GM23338 (cell line): ENCODE data around the gene NTRK1. TPM values are rescaled to one million over a fixed set of nuclear protein-coding genes. Genes with fewer than 3 reads are reported as not detected.

Experiments used
- ATAC-seq: fragments of 200-7000 bp; cut with Tn5 transposase; 3 replicates; pipeline ENCODE4 v1.9.1; 2020
- DNase-seq: peaks from one replicate; pipeline ENCODE4 v3.0.0-alpha.2; 2015; ENCODE audit warnings: low spot score
- H2AFZ ChIP-seq: fragments of 200-600 bp; sonication (generic); 2 replicates; pipeline ENCODE4 v1.8.0; 2016; ENCODE audit warnings: antibody characterized with exemption, mild to moderate bottlenecking, moderate library complexity
- H3F3A ChIP-seq: fragments of 200-600 bp; sonication (generic); replicated peaks from 2 replicates; pipeline ENCODE4 v1.8.0; 2017; ENCODE audit warnings: antibody characterized with exemption, mixed run types, low read depth
- H3K27ac ChIP-seq: fragments of 200-600 bp; sonication (generic); 2 replicates; pipeline ENCODE4 v1.6.1; 2016; ENCODE audit warnings: low read depth
- H3K27me3 ChIP-seq: fragments of 200-600 bp; sonication (generic); 2 replicates; pipeline ENCODE4 v1.8.0; 2016; ENCODE audit warnings: mild to moderate bottlenecking, mixed run types, moderate library complexity; ENCODE audit not compliant: insufficient read depth
- H3K36me3 ChIP-seq: fragments of 200-600 bp; sonication (generic); 2 replicates; pipeline ENCODE4 v1.8.0; 2016; ENCODE audit warnings: mild to moderate bottlenecking; ENCODE audit not compliant: insufficient read depth
- H3K4me1 ChIP-seq: fragments of 200-600 bp; sonication (generic); 2 replicates; pipeline ENCODE4 v1.8.0; 2016; ENCODE audit warnings: mild to moderate bottlenecking, moderate library complexity; ENCODE audit not compliant: insufficient read depth
- H3K4me2 ChIP-seq: fragments of 200-600 bp; sonication (generic); 2 replicates; pipeline ENCODE4 v1.7.1; 2017; ENCODE audit warnings: mixed run types
- H3K4me3 ChIP-seq: fragments of 200-600 bp; sonication (generic); 2 replicates; pipeline ENCODE4 v1.6.1; 2016; ENCODE audit warnings: mixed run types
- H3K79me2 ChIP-seq: fragments of 200-600 bp; sonication (generic); replicated peaks from 2 replicates; pipeline ENCODE4 v1.8.0; 2017; ENCODE audit warnings: mild to moderate bottlenecking; ENCODE audit not compliant: insufficient read depth
- H3K9me2 ChIP-seq: fragments of 200-600 bp; sonication (generic); 2 replicates; pipeline ENCODE4 v1.8.0; 2017; ENCODE audit not compliant: insufficient read depth
- H4K20me1 ChIP-seq: fragments of 200-600 bp; sonication (generic); replicated peaks from 2 replicates; pipeline ENCODE4 v1.8.0; 2017; ENCODE audit warnings: mild to moderate bottlenecking; ENCODE audit not compliant: insufficient read depth
- H3K27ac Mint-ChIP-seq: 2 replicates; pipeline ENCODE4 v1.8.0; 2020; ENCODE audit warnings: inconsistent platforms, mild to moderate bottlenecking, moderate library complexity, mixed read lengths
- H3K27me3 Mint-ChIP-seq: 3 replicates; pipeline ENCODE4 v1.8.0; 2022; ENCODE audit warnings: low read depth, mild to moderate bottlenecking, moderate library complexity, mixed read lengths, inconsistent platforms; ENCODE audit not compliant: insufficient read depth, poor library complexity
- H3K36me3 Mint-ChIP-seq: 3 replicates; pipeline ENCODE4 v1.8.0; 2021; ENCODE audit warnings: low read depth, mild to moderate bottlenecking, inconsistent platforms, moderate library complexity, mixed read lengths
- H3K4me1 Mint-ChIP-seq: 3 replicates; pipeline ENCODE4 v1.8.0; 2020; ENCODE audit warnings: mild to moderate bottlenecking, inconsistent platforms, mixed read lengths
- H3K4me3 Mint-ChIP-seq: 3 replicates; pipeline ENCODE4 v1.8.0; 2021; ENCODE audit warnings: moderate library complexity, mild to moderate bottlenecking, inconsistent platforms, mixed read lengths
- H3K9me3 Mint-ChIP-seq: 3 replicates; pipeline ENCODE4 v1.8.0; 2020; ENCODE audit warnings: moderate library complexity, mild to moderate bottlenecking, inconsistent platforms, mixed read lengths
- CREB1 ChIP-seq: fragments of 250-450 bp; sonication (Bioruptor Pico); IDR thresholded peaks from 2 replicates; pipeline ENCODE4 v1.5.0; 2020; ENCODE audit warnings: low read depth, mild to moderate bottlenecking, moderate library complexity
- EZH2 ChIP-seq: fragments of 200-600 bp; sonication (generic); IDR thresholded peaks from one replicate; pipeline ENCODE4 v1.8.0; 2017; ENCODE audit warnings: antibody characterized with exemption, mild to moderate bottlenecking, low read depth; ENCODE audit not compliant: unreplicated experiment
- EZH2phosphoT487 ChIP-seq: fragments of 200-600 bp; sonication (generic); IDR thresholded peaks from one replicate; pipeline ENCODE4 v1.8.1; 2018; ENCODE audit warnings: antibody characterized with exemption; ENCODE audit not compliant: unreplicated experiment
- JUNB ChIP-seq: IDR thresholded peaks from one replicate; pipeline ENCODE4 v1.6.1; 2016; ENCODE audit warnings: antibody characterized with exemption; ENCODE audit not compliant: unreplicated experiment
- NANOG ChIP-seq: IDR thresholded peaks from 2 replicates; pipeline ENCODE4 v1.6.1; 2016; ENCODE audit warnings: antibody characterized with exemption, borderline replicate concordance
- POLR2AphosphoS5 ChIP-seq: IDR thresholded peaks from 2 replicates; pipeline ENCODE4 v1.6.1; 2016; ENCODE audit warnings: antibody characterized with exemption, low read depth
- STAT1 ChIP-seq: IDR thresholded peaks from one replicate; pipeline ENCODE4 v1.6.1; 2016; ENCODE audit warnings: antibody characterized with exemption; ENCODE audit not compliant: unreplicated experiment
- ZNF114 ChIP-seq: fragments of 250-450 bp; sonication (Bioruptor Pico); IDR thresholded peaks from 2 replicates; pipeline ENCODE4 v1.5.0; 2020; ENCODE audit warnings: mild to moderate bottlenecking, moderate library complexity
- ZNF331 ChIP-seq: fragments of 250-450 bp; sonication (Bioruptor Pico); IDR thresholded peaks from 2 replicates; pipeline ENCODE4 v1.5.0; 2020; ENCODE audit warnings: low read depth, mild to moderate bottlenecking, moderate library complexity
- polyA plus RNA-seq: library from polyadenylated mRNA; unstranded; fragments of >200 nt; fragmentation: Nextera tagmentation; extraction: Ambion mirVana; gene quantifications from 2 replicates; pipeline ENCODE4 v1.2.1, GENCODE V29; 2016
- total RNA-seq: library from RNA; depleted of rRNA; stranded (reverse); fragments of >200 nt; shearing (Covaris generic); gene quantifications from 2 replicates; pipeline ENCODE4 v1.2.3, GENCODE V29; 2014
- TF ChIP-seq, protein P1 (sequence below): IDR thresholded peaks from 2 replicates; pipeline ENCODE4 v1.6.1; 2016; ENCODE audit warnings: antibody characterized with exemption
- TF ChIP-seq, protein P2 (sequence below), 2 experiments: fragments of 200-600 bp in 1 of 2; sonication (generic) in 1 of 2; conservative IDR thresholded peaks; 2 replicates each; pipeline versions ENCODE4 v1.5.1 to v1.6.1; 2016 to 2017; ENCODE audit warnings: antibody characterized with exemption in 2 of 2, low read depth in 2 of 2, mild to moderate bottlenecking in 2 of 2, moderate library complexity in 1 of 2
- TF ChIP-seq, protein P3 (sequence below): IDR thresholded peaks from one replicate; pipeline ENCODE4 v1.6.1; 2018; ENCODE audit warnings: antibody characterized with exemption; ENCODE audit not compliant: unreplicated experiment
- TF ChIP-seq, protein P4 (sequence below): fragments of 250-450 bp; sonication (Bioruptor Pico); IDR thresholded peaks from 2 replicates; pipeline ENCODE4 v1.5.0; 2020; ENCODE audit warnings: mild to moderate bottlenecking, moderate library complexity

NTRK1 gene
- total and polyA plus RNA-seq, 2 experiments from 2014 or later, result 0.42 to 0.45 TPM

DNA sequence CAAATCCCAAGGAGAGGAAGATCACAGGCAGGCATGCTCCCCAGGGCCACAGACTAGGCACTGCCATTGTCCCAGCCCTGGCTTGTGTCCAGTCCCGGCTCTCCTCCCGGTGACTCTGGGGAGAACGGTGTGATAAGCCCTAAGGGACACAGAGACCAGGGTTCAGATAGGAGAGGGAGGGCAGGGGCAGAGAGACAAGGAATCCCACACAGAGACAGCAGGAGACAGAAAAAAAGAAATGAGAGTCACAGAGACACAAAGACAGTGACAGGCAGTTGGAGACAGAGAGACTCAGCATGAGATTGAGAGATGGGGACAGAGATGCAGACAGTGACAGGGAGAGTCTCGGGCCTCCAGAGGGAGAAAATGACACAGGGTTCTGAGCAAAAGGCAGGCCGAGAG lies 2.1 kb upstream of the NTRK1 start:
- Histone ChIP-seq H3K4me2 (peak overlapping the region; percentile 93), H3K27me3 (peaks cover 98% of the 10 kb centered on the region), H2AFZ (0 out of 2 replicates have a peak overlapping the region, but pooled peaks have one; percentile 90), H3K27ac (no peak overlapping the region), H3K36me3 (no peaks in the 10 kb centered on the region), H3K4me1 (peaks cover 12% of the 10 kb centered on the region; the same call in 1 of the 2 replicates), H3K4me3 (peak overlapping the region; percentile 82), H3F3A (0 out of 2 replicates have a peak, but pooled peaks cover 3% of the 10 kb centered on the region), H4K20me1 (peaks cover 5% of the 10 kb centered on the region; the same call in 1 of the 2 replicates), H3K9me2 (no peaks in the 10 kb centered on the region), H3K79me2 (no peaks in the 10 kb centered on the region)
- Mint-ChIP-seq H3K4me3 (peak overlapping the region; percentile 62), H3K9me3 (peaks cover 3% of the 10 kb centered on the region; the same call in 2 of the 3 replicates), H3K27ac (no peak overlapping the region), H3K27me3 (peaks cover 66% of the 10 kb centered on the region), H3K36me3 (no peaks in the 10 kb centered on the region), H3K4me1 (peaks cover 25% of the 10 kb centered on the region)
- TF ChIP-seq, protein P1, sequence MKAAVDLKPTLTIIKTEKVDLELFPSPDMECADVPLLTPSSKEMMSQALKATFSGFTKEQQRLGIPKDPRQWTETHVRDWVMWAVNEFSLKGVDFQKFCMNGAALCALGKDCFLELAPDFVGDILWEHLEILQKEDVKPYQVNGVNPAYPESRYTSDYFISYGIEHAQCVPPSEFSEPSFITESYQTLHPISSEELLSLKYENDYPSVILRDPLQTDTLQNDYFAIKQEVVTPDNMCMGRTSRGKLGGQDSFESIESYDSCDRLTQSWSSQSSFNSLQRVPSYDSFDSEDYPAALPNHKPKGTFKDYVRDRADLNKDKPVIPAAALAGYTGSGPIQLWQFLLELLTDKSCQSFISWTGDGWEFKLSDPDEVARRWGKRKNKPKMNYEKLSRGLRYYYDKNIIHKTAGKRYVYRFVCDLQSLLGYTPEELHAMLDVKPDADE, result no peak
- TF ChIP-seq ZNF331 (CRISPR knock-in tag), result no peak
- TF ChIP-seq EZH2, result no peak
- TF ChIP-seq, protein P2, sequence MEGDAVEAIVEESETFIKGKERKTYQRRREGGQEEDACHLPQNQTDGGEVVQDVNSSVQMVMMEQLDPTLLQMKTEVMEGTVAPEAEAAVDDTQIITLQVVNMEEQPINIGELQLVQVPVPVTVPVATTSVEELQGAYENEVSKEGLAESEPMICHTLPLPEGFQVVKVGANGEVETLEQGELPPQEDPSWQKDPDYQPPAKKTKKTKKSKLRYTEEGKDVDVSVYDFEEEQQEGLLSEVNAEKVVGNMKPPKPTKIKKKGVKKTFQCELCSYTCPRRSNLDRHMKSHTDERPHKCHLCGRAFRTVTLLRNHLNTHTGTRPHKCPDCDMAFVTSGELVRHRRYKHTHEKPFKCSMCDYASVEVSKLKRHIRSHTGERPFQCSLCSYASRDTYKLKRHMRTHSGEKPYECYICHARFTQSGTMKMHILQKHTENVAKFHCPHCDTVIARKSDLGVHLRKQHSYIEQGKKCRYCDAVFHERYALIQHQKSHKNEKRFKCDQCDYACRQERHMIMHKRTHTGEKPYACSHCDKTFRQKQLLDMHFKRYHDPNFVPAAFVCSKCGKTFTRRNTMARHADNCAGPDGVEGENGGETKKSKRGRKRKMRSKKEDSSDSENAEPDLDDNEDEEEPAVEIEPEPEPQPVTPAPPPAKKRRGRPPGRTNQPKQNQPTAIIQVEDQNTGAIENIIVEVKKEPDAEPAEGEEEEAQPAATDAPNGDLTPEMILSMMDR (conservative IDR thresholded peaks at IDR 0.05; ENCODE audit: low read depth in 2 of 2), result no peak
- no peak for TF ChIP-seq POLR2AphosphoS5
- TF ChIP-seq, protein P3, sequence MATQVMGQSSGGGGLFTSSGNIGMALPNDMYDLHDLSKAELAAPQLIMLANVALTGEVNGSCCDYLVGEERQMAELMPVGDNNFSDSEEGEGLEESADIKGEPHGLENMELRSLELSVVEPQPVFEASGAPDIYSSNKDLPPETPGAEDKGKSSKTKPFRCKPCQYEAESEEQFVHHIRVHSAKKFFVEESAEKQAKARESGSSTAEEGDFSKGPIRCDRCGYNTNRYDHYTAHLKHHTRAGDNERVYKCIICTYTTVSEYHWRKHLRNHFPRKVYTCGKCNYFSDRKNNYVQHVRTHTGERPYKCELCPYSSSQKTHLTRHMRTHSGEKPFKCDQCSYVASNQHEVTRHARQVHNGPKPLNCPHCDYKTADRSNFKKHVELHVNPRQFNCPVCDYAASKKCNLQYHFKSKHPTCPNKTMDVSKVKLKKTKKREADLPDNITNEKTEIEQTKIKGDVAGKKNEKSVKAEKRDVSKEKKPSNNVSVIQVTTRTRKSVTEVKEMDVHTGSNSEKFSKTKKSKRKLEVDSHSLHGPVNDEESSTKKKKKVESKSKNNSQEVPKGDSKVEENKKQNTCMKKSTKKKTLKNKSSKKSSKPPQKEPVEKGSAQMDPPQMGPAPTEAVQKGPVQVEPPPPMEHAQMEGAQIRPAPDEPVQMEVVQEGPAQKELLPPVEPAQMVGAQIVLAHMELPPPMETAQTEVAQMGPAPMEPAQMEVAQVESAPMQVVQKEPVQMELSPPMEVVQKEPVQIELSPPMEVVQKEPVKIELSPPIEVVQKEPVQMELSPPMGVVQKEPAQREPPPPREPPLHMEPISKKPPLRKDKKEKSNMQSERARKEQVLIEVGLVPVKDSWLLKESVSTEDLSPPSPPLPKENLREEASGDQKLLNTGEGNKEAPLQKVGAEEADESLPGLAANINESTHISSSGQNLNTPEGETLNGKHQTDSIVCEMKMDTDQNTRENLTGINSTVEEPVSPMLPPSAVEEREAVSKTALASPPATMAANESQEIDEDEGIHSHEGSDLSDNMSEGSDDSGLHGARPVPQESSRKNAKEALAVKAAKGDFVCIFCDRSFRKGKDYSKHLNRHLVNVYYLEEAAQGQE, result no peak
- no peak for TF ChIP-seq NANOG
- no peak for TF ChIP-seq JUNB
- TF ChIP-seq, protein P4, sequence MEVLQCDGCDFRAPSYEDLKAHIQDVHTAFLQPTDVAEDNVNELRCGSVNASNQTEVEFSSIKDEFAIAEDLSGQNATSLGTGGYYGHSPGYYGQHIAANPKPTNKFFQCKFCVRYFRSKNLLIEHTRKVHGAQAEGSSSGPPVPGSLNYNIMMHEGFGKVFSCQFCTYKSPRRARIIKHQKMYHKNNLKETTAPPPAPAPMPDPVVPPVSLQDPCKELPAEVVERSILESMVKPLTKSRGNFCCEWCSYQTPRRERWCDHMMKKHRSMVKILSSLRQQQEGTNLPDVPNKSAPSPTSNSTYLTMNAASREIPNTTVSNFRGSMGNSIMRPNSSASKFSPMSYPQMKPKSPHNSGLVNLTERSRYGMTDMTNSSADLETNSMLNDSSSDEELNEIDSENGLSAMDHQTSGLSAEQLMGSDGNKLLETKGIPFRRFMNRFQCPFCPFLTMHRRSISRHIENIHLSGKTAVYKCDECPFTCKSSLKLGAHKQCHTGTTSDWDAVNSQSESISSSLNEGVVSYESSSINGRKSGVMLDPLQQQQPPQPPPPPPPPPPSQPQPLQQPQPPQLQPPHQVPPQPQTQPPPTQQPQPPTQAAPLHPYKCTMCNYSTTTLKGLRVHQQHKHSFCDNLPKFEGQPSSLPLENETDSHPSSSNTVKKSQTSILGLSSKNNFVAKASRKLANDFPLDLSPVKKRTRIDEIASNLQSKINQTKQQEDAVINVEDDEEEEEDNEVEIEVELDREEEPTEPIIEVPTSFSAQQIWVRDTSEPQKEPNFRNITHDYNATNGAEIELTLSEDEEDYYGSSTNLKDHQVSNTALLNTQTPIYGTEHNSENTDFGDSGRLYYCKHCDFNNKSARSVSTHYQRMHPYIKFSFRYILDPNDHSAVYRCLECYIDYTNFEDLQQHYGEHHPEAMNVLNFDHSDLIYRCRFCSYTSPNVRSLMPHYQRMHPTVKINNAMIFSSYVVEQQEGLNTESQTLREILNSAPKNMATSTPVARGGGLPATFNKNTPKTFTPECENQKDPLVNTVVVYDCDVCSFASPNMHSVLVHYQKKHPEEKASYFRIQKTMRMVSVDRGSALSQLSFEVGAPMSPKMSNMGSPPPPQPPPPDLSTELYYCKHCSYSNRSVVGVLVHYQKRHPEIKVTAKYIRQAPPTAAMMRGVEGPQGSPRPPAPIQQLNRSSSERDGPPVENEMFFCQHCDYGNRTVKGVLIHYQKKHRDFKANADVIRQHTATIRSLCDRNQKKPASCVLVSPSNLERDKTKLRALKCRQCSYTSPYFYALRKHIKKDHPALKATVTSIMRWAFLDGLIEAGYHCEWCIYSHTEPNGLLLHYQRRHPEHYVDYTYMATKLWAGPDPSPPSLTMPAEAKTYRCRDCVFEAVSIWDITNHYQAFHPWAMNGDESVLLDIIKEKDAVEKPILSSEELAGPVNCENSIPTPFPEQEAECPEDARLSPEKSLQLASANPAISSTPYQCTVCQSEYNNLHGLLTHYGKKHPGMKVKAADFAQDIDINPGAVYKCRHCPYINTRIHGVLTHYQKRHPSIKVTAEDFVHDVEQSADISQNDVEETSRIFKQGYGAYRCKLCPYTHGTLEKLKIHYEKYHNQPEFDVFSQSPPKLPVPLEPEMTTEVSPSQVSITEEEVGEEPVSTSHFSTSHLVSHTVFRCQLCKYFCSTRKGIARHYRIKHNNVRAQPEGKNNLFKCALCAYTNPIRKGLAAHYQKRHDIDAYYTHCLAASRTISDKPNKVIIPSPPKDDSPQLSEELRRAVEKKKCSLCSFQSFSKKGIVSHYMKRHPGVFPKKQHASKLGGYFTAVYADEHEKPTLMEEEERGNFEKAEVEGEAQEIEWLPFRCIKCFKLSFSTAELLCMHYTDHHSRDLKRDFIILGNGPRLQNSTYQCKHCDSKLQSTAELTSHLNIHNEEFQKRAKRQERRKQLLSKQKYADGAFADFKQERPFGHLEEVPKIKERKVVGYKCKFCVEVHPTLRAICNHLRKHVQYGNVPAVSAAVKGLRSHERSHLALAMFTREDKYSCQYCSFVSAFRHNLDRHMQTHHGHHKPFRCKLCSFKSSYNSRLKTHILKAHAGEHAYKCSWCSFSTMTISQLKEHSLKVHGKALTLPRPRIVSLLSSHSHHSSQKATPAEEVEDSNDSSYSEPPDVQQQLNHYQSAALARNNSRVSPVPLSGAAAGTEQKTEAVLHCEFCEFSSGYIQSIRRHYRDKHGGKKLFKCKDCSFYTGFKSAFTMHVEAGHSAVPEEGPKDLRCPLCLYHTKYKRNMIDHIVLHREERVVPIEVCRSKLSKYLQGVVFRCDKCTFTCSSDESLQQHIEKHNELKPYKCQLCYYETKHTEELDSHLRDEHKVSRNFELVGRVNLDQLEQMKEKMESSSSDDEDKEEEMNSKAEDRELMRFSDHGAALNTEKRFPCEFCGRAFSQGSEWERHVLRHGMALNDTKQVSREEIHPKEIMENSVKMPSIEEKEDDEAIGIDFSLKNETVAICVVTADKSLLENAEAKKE (CRISPR knock-in tag), result no peak
- TF ChIP-seq CREB1, result no peak
- TF ChIP-seq ZNF114 (CRISPR knock-in tag), result no peak
- no peak for TF ChIP-seq STAT1
- no peak for TF ChIP-seq EZH2phosphoT487
- ATAC-seq (no peak; the same call in 2 of the 3 replicates), DNase-seq (no peak)
